ENCODE data around the gene PRR23B.

- TF ChIP-seq CTCF (IDR thresholded peaks at IDR 0.05; ENCODE audit: poor library complexity) = no peak
- no peak for TF ChIP-seq EZH2phosphoT487 (IDR thresholded peaks at IDR 0.05; ENCODE audit: low read depth, severe bottlenecking, unreplicated experiment)
Measured at GRCh38 chr3:138972941-138973340, 47.8 kb downstream of the PRR23B start.
